Middle frontal gyrus (tissue), 1 donor: ENCODE measurements around the gene GRAPL.
"Not testable (repeated sequence)": the region's sequence is repeated elsewhere in the genome, so short reads cannot be mapped to it uniquely, and the experiment has no call there.

Experiments
- DNase-seq: peaks from one replicate; pipeline ENCODE4 v3.0.0-alpha.2; 2015; ENCODE audit warnings: low spot score; ENCODE audit errors: extremely low spot score

Gene GRAPL

DNA sequence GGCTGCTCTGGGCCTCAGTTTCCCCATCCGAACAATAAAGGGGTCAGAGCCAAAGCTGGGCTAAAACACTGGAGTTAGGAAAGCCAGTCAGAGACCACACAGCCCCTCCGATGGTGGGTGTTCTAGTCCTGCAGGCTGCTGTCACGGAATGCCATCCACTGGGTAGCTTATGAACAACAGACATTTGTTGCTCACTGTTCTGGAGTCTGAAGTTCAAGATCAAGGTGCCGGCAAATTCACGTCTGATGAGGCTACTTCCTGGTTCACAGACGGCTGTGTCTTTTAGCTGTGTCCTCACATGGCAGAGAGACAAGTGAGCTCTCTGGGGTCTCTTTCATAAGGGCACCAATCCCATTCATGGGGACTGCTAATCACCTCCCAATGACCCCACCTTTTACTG lies 9.2 kb downstream of the GRAPL start:
- not testable (repeated sequence) for DNase-seq

DNA sequence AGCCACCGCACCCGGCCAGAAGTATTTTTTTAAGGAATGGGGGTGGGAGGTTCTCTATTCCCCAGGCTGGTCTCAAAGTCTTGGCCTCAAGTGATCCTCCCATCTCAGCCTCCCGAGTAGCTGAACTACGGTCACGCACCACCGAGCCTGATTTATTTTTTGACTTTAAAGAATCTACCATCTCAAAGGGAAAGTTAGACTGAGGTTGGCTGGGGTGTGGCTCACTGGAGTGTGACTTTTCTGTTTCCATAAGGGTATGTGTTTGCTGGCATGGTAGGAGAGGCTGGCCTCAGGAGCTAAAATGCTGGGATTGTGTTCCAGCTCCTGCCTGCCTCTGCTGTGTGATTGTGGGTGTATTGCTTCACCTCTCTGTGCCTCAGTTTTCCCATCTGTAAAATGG lies 10.6 kb downstream of the GRAPL start:
- DNase-seq: not testable (repeated sequence)

DNA sequence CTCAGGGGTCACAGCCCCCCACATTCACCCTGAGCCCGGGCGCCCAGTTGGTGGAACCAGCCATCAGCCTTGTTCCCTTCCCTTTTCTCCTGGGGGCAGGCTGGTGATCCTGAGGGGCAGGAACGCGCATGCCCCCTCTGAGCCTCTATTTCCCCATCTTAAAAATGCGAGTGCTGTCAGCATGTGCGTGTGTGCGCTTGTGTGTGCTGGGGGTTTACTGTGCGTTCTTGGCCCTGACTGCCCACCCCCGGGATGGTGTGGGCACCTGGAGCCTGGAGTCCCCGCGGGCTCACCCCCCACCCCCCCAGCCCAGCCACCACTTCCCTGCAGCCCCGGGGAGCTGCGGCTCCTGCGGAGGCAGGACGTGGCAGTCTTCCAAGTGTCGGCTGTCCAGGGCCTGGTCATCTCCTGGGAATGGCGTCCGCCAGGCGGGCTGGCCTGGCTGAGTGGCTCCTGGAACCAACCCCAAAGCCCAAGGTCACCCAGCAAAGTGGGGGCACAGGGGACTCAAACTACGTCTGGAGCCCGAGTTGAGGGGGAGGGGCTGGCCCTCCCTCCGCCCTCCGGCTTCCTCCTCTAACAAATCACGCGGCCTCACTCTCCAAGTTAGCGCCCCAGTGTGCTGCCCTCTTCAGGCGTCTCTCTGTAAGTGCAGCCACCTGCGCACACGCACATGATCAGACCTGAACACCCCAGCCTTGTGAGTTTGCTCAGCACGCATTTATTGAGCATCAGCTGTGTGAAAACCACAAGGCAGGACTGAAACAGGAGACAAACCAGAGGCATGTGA lies 14.2 kb downstream of the GRAPL start:
- DNase-seq: not testable (repeated sequence)

DNA sequence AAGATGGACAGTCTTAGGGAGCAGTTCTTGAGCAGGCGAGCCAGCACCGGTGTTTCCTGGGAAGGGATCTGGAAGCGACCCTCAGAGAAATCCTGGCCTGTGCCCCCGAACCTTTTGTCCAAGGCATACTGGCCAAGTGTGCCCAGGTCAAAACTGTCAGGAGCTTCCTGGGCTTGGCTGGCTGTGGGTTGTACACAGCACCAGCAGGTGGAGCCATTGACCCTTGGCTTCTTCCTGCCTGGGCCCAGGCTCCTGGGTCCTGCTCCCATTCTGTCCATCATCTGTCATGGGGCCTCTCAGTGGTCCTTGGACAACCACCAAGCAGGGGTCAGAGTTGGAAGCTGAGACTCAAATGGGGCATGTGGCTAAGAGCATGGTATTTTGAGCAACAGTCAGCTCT lies 15.0 kb downstream of the GRAPL start:
- DNase-seq: not testable (repeated sequence)

DNA sequence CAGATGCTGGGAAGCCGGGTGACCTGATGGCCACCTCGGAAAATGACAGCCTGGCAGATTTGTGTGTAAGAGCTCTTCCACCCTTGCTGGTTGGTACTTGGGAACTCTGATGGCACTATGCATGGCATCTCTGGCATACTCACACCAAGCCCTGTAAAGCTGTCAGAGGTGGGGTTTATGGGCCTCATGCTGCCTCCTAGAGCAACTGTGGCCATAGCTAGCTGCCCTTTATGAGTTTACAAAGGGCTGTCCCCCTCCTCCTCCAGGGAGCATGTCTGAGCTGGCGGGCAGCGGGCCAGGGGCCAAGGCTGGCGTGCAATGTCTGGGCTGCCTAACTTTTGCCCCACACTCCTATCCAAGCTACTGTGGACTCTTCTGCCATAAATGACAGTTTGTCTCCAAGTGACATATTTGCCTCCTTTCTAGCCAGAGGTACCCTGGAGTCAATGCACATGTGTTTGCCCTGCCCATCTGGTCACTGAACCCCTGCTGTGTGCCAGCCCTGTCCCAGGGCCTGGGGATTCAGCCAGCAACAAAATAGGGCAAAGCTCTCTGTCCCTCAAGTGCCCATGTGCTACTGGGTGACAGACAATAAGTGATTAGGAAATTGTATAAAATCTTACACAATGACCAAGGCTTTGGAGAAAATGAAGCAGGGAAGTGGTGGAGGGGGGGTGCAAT lies 15.8 kb downstream of the GRAPL start:
- not testable (repeated sequence) for DNase-seq

DNA sequence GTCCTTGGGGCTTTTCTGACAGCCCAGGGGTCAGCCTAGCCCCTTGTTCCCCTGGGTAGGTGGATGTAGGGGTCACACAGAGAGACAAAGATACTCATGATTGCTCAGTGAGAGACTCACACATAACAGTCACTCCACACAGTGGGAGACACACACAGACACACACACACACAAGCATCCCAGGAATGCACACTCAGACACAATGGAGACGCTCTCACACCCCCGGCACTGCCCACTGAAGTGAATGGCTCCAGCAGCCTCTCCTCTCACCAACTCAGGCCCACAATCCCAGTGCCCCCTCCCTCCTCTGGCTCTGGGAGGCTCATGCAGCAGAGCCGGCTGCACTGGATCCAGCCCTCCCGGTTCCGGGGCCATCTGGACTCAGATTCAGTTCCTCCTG lies 17.0 kb downstream of the GRAPL start:
- DNase-seq: not testable (repeated sequence)

DNA sequence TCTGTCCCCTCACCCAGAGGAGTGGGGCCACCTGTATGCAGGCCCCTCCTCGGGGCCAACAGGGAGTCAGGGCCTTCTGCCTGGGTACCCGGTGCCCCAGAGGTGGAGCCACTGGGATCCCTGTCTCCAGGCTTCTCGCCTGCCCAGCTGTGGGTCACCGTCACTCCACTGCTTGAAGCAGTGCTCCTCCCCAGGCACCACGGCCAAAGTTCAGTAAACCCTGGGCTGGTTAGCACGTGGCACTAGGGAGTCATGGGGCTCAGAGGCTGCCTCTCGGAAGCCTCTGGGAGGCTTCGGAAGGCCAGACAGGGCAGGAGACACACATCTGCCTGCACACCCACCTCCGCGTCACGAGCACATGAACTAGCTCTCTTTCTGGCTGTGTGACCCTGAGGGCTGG lies 18.1 kb downstream of the GRAPL start:
- DNase-seq: not testable (repeated sequence)

DNA sequence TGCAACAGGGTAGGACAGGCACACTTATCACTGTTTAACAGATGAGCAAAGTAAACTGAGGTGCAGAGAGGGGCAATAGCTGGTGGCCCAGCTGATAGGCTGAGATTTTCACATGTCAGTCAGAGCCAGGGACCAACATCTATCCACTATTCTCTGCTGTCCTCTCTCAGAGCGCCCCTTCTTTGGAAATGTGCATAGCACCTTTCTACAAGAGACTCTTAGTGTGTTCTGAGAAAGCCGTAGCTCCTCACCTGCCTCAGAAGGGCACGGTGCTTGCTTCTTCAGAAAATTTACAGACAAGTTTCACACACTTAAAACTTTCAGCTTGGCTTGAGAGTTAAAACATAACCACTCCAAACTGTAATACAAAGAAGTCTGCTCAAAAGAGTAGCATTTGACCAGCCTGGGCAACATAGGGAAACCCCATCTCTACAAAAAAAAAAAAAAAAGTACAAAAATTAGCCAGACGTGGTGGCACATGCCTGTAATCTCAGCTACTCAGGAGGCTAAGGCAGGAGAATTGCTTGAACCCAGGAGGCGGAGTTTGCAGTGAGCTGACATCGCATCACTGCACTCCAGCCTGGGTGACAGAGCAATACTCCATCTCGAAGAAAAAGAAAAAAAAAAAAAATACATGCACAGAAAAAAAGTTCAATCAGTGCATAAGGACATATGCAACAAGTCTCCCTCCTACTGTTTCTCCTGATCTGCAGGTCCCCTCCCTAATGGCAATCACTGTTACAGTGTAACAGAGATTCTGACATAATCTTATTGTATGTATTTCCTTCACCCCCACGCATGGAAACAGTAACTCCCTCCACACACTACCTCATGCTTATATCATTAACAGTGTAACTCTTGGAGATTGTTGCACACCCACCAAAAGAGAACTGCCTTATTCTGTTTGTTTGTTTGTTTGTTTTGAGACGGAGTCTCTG lies 23.6 kb downstream of the GRAPL start:
- DNase-seq: not testable (repeated sequence)

DNA sequence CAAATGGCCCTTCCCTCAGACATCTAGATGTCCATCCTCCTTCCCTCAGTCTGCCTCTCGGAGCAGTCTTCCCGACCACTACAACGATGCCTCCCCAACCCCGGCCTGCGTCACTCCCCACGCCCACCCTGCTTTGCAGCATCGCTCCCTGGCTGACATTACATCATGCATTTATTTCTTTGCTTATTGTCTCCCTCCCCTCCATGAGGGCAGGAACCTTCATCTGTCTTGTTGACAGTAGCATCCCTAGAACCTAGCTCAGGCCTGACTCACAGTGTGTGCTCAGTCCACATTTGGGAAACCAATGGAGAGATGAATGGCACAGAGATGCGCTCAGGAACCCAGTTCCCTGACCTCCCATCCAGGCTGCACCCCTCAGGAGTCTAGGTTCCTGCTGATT lies 30.2 kb downstream of the GRAPL start:
- DNase-seq: not testable (repeated sequence)

DNA sequence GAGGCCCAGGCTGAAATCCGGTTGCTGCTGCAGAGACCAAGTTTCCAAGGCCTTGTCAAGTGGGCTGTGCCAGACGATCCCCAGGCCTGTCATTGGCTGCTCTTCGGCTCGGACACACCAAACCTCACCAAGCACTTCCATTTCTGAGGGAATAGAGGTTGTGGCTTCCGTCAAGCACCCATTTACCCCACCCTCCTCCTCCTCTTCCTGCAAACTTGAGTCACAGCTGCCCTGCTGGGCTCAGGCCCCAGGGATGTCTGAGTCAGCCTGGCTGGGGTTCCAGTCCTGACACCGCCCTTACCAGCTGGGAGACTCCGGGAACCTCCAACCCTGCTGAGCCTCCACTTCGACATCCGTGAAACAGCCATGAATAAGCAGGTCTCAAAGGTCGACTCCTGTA lies 31.1 kb downstream of the GRAPL start:
- not testable (repeated sequence) for DNase-seq

DNA sequence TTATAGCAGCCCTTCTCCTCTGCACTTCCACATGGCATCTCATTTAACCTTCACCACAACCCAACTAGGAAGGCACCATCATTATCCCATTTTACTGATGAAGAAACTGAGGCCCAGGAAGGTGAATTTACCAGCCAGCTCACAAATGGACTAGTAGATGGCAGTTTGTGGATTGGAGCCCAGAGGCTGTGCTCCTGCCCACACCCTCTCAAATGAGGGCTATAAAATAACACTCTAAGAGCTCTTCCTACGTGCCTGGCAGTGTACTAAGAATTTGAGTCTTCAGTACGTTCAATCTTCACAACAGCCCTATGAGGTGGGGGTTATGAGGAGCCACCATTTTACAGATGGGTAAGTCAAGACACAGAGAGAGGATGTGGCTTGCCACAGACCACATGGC lies 31.5 kb downstream of the GRAPL start:
- not testable (repeated sequence) for DNase-seq

DNA sequence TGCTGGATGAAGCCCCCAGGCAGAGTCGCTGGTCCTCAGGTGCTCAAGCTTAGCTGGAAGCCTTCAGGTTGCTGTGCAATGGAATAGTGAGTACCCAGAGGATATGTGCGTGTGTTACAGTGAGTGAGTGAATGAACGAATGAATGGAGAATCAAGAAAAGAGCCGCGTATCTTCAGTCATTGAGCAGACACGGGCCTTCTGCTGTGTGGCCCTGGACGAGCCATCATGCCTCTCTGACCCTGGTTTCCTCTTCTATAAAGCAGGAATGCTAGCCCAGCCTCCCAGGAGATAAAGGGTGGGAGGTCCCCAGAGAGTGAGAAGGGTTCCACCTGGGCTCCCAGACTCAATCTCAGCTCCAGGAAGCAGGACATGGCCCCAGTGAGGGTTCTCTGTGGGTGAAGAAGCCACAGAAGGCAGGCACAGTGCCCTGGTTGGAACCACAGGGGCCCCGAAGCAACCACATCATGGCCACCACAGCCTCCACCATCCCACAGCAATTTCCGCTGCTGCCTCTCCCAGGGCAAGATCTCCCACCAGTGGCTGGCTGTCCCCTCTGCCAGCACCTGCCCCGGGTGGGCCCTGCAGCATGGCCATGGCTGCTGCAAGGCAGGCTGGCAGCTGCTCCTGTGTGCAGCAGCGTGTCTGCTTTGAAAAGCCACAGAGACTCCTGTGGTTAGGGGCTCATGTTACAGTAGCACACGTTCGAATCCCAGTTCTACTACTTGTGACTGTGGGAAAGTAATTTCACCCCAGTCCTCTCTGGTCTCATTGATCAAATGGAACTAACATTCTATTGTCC lies 34.1 kb downstream of the GRAPL start:
- not testable (repeated sequence) for DNase-seq

DNA sequence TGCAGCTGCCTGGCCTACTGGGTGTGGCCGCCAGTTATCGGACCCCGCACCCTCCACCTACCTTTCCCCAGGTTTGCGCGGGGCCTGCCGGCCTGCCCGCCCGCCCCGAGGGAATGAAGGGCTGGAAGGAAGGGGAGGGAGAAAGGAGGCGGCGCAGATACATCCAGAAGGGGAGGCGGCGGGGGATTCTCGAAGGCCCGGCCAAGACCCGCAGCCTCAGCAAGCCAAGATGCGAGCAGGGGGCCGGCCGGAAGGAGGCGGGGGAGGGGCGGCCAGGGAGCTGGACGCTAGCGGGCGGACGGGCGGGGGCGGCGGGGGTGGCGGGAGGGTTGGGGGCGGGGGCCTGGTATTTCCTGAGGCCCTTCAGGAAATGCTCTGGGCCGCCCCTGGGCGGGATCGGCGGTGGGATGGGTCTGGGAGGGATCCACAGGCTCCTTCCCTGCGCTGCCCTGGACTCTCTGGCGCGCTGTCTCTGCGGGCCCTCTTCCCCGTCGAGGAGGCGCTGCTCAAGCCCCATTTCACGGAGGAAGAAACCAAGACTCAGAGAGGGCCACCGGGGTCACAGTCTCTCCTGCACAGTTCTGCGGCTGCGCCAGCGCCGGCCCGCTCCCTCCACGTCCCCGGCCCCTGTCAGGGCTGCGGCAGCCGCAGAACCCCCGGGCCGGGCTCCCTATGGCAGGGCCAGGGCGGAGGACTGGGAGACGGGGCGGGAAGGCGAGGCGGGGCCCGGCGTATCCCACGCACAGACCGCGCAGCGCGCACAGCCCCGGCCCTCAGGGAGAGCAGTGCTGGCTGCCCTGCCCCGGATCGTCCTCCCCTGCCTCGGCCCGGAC lies 35.2 kb downstream of the GRAPL start:
- DNase-seq: not testable (repeated sequence)

DNA sequence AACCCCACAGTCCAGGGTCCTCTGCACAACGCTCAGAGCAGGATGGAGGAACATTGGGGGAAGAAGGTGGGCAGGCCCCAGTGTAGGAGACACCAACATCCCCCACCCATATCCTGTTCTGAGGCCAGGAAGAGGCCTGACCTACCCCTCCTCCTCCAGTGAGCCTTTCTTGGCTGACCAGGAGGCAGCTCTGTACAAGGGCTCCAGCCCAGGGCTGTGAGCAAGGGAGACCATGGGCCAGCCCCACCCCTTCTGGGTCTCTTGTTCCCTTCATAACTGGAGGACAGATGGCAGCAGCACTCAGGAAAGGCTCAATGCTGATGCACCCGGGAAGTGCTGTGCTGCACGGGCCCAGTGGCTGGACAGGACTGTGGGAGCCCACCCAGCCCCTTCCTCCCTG lies 47.0 kb downstream of the GRAPL start:
- not testable (repeated sequence) for DNase-seq

DNA sequence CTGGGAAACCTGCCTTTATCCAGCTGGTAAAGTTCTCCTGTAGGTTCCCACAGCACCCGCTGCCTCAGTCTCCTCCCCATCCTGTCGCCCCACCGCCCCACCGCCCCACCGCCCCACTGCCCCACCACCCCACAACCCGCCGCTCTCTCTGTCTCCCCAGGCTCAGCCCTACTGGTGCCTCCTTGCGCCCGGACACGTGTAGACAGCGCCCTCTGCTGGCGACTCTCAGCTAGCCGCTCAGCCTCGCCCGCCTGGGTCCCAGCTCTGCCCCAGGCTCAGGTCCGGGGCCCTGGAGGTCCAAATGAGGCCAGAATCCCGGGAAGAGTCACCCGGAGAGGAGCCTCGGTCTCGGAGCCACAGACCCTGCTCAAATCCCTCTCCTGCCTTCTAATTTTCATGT lies 48.0 kb downstream of the GRAPL start:
- not testable (repeated sequence) for DNase-seq

DNA sequence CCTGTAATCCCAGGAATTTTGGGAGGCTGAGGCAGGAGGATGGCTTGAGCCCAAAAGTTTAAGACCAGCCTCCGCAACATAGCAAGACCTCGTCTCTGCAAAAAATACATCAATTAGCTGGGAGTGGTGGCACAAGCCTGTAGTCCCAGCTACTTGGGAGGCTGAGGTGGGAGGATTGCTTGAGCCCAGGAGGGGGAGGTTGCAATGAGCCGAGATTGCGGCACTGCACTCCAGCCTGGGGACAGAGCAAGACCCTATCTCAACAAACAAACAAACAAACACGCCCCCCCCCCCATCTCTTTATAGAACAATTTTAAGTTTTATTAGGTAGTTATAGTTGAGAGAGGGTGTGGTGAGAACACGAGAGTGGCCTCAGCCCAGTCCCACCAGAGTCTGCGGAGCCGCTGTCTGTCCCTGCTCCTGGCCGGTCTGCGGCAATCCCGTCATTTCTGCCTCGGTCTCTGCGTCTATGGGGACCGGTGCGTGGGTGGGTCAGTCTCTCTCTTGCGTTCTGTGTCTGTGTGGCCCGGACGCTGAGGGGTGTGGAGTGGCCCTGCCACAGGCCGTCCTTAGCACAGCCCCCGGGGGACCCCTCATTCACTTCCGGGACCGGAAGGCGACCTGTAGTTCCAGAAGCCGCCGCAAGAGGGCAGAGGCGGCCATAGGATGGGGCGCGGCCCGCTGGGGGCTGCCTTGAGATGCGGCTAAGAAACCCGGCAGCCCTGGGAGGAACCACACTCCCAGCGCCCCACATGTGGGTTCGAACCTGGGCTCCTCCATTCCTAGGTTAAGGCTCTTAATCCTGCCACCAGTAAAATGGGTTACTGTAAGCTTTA lies 53.9 kb downstream of the GRAPL start:
- not testable (repeated sequence) for DNase-seq

DNA sequence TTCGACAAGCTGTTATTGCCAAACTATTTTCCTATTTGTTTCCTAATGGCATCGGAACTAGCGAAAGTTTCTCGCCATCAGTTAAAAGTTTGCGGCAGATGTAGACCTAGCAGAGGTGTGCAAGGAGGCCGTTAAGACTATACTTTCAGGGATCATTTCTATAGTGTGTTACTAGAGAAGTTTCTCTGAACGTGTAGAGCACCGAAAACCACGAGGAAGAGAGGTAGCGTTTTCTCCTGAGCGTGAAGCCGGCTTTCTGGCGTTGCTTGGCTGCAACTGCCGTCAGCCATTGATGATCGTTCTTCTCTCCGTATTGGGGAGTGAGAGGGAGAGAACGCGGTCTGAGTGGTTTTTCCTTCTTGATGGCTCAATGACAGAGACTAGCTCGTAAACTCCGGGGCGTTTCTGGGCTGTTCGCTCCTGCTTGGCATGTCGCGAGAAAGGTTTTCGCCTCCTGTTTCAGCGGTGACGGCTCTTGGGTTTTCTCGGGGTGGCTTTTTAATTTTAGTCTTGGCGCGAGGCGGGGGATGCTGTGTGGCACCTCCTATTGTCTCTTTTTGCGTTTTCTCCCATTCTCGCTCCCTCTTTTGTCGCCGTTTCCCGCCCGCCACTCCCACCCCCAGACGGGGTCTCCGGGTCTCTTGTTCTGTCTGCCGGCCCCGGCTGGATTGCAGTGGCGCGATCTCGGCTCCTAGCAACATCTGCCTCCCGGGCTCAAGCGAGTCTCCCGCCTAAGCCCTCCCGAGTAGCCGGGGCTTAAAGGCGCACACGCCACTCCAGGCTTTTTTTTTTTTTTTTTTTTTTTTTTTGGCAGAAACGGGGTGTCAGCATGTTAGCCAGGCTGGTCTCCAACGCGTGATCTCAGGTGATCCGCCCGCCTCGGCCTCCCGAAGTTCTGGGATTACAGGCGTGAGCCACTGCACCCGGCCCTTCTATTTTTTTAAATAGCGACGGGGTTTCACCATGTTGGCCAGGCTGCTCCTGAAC lies 60.8 kb downstream of the GRAPL start:
- DNase-seq: not testable (repeated sequence)
